ENCODE data around the gene INAVA.

DNA sequence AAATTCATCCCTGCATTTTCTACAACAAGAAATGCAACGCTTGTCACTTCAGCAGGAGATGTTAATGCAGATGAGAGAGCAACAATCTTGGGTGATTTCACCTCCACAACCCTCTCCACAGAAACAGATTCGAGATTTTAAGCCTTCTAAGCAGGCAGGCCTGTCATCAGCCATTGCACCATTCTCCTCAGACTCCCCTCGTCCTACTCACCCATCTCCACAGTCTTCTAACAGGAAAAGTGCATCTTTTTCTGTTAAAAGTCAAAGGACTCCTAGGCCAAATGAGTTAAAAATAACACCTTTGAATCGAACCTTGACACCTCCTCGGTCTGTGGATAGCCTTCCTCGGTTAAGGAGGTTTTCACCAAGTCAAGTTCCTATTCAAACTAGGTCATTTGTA is 45.3 kb upstream of the INAVA start:
- TF ChIP-seq, protein P1, sequence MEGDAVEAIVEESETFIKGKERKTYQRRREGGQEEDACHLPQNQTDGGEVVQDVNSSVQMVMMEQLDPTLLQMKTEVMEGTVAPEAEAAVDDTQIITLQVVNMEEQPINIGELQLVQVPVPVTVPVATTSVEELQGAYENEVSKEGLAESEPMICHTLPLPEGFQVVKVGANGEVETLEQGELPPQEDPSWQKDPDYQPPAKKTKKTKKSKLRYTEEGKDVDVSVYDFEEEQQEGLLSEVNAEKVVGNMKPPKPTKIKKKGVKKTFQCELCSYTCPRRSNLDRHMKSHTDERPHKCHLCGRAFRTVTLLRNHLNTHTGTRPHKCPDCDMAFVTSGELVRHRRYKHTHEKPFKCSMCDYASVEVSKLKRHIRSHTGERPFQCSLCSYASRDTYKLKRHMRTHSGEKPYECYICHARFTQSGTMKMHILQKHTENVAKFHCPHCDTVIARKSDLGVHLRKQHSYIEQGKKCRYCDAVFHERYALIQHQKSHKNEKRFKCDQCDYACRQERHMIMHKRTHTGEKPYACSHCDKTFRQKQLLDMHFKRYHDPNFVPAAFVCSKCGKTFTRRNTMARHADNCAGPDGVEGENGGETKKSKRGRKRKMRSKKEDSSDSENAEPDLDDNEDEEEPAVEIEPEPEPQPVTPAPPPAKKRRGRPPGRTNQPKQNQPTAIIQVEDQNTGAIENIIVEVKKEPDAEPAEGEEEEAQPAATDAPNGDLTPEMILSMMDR (IDR thresholded peaks at IDR 0.05; ENCODE audit: low read depth, low read length, missing input control) = no peak
- TF ChIP-seq RAD21 (IDR thresholded peaks at IDR 0.05) = no peak

Measured in liver (tissue), 3 donors.